NCI-H2196 treated with DMSO at 0.1 percent for 48 hours (cell line): Measurements from ENCODE around the gene IL11RA.
A peak's percentile ranks its signal among the peaks of the same experiment; 100 is the strongest.

Experiments used
- DNase-seq: peaks from one replicate; lab custom pipeline; 2025; ENCODE audit not compliant: unreplicated experiment; lab: John Stamatoyannopoulos, UW

Gene IL11RA

DNA sequence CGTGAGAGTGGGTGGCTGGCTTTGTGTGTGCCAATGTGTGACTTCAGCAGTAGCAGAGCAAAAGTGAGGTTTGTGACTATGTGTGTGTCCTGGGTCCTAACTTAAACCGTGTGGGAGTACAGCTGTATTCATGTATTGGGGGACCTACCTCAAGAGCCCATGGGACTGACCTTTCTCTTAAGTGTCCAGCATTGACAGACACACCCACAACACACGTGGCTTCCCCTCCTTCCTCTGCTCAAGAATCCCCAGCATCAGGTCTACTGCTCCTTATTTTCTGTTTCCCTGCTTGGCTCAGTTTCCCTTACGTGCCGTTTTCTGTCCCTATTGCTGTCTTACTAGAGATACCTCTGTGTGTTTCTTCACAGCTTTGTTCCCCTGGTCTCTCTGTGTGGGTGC, 616 bp downstream of the IL11RA start:
- no peak for DNase-seq

DNA sequence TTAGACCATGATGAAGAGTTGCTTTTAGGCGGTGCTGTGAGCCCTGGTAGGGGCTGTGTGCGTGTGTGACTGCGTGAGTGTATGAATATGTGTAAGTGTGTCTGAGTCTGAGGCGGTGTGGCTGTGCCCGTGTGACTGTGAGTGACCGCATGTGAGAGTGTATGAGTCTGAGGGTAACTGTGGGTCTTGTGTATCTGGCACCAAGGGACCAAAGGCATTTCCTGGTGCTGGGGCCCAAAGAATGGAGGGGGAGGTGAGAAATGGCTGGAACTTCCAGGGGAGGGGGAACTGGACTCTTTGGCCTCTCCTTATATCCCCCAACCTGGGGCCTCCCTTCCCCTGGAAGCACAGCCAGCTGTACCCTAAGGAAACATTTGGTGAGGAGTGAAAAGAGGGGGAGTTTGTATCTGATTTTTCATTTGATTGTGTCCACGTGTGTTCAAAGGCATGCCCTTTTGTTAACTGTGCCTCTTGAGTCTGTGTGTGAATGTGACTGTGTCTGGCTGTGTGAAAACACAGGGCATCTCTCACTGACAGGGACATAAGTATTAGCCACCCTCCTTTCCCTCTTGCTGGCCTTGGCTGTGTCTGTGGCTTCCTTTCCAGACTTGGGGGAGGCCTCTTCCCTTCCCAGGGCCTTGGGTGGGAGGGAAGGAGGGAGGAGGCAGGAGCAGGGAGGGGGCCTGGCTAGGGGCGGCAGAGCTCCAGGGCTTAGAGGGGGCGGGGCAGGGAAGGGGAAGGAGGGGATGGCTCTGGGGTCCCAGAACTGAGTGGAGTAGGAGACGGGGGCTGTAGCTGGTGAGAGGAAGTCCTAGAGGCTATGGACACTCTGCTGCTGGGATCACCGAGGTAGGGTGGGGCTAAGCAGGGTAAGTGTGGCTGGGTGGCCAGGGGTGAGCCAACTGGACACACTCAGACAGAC, 1.4 kb downstream of the IL11RA start:
- DNase-seq = no peak

DNA sequence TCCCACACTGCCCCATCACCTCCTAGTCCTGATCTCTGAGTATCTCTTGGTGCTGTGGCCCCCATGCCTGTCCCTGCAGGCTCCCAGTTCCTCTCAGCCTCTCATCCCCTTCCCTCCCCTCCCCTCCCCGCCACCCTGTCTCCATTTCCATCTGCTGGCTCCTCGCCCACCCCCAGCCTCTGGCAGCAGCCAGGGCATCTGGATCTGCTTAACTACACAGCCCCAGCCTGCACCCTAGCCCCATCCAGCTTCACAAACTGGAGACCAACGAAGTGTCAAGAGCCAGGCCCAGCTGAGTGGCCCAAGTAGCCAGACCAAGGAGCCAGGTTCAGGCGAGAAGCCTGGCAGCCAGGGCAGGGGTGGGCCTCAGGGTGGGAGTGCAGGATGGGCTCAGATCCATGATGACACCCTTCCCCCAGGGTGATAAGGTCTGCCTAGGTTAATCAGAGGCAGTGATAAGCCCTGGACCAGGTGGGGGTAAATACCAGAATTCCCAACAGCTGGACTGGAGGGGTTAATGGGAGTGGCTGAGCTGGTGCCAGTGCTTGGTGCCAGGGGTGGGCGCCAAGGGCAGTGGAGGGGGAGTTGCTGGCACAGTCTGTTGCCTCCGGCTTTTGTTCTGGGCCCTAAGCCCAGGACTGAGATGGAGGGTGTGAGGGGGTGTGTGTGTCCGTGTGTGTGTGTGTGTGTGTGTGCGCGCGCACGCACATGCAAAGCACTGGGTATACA, 2.5 kb downstream of the IL11RA start:
- peak; percentile 35 for DNase-seq

DNA sequence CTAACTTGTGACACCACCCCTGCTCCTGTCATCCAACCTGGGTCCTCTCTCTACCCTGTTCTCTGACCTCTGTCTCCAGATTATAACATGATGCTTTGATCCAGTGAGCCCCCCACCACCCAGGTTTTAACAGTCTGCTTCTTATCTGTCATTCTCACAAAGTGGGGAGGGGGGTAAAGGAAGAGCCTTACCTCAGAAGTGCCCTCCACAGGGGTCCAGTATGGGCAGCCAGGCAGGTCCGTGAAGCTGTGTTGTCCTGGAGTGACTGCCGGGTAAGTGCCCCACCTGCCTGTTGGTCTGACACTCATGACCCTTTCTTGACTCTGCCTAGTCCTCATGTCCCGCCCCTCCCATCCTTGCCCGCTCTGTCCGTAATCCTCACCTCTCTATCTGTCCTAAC, 3.4 kb downstream of the IL11RA start:
- DNase-seq = no peak

DNA sequence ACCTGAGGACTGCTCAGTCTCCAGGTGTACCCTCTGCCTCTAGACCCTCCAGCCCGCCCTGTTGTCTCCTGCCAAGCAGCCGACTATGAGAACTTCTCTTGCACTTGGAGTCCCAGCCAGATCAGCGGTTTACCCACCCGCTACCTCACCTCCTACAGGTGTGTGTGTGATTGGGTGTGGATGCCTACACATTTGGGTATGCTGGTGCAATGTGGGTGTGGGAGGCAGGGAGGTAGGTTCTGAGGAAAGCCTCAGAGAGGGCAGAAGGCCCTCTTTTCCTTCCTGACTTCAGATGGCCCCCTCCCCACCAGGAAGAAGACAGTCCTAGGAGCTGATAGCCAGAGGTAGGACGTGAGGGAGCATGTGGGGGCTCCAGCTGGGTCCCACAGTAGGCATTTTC, 5.0 kb downstream of the IL11RA start:
- DNase-seq = no peak

DNA sequence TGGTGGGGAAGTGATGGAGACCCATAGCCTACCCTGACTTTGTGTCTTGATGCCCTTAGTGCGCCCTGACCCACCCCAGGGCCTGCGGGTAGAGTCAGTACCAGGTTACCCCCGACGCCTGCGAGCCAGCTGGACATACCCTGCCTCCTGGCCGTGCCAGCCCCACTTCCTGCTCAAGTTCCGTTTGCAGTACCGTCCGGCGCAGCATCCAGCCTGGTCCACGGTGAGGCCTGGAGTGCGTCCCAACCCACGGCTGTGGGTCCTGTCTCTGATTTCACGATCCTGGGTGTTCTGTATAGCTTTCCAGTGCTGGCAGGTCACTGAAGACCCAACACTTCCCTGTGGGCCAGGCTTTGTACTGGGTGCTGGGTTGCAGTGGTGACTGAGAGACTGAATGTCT, 6.5 kb downstream of the IL11RA start:
- DNase-seq = no peak

DNA sequence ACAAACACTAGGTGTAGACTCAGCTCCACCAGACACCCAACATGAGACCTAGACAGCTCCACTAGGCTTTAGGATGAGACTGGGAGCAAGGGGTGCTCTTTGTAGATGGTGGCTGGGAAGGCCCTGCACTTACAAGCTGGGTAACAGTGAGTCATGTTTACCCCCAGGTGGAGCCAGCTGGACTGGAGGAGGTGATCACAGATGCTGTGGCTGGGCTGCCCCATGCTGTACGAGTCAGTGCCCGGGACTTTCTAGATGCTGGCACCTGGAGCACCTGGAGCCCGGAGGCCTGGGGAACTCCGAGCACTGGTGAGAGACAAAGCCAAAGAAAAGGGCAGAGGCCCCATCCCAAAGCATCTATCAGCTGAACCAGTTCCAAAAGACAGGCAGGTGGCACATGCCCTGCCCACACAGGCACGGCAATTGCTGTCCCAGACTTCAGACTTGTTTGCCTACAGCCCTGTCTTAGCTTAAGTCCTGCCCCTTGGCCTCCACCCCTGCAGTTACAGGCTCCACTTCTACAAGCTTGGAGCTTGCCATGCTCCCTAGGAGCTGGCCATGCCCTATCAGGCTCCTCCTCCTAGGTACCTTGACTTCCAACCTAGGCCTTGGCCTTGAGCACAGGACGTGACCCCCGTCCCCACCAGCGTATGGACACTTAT, 7.7 kb downstream of the IL11RA start:
- peak; percentile 81 for DNase-seq

DNA sequence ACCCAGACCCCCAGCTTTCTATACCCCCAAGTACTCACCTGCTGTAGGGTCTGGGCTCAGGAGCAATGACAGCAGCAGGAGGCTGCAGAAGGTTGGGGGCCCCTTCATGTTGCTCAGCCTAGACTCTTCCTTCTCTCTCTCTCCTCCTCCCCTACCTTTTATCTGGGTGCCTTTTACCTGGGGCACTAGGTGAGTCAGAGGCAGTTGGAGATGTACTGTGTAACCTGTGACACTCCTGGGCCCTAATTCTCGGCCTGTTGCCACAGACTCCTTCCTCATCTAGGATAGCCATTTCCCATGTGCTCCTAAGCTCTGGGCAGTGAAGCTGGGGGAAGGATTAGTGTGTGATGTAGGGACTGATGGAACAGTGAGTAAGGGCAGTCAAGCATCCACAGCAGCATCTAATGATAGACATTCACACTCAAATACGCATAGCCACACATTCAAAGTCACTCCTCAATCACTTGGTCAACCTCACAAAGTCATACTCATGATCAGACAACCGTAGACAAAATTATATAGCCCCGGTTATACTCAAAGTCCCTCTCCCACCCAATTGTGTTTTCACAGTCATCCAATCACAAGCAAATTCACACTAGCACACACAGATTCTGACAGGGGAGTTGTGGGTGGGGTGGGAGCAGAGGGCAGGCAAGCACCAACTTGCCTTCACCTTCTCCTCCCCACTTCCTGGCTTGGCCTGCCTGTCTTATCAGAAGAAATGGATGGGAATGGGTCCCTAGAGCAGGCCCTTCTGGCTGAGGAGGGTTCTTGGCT, 10.7 kb downstream of the IL11RA start, which contains the start of gene CCL27:
CCL27 (minus strand) TSS at position 132 of the 777 bp plus-strand sequence; CDS start at position 108, 24 bp downstream.
- no peak for DNase-seq

DNA sequence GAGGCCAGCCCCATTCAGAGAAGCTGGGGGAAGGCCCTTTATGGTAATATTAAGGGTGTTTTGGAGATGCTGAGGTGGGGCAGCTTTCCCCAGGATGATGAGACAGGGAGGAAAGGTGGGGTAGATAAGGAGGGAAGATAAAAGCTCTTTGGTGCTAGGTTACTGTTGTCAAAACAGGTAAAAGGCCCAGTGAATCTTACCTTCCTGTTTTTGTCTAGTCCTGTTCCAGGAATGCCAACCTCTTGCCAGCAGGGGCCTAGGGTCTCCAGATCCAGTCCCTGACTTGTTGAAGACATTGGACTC, 11.3 kb downstream of the IL11RA start:
- no peak for DNase-seq

DNA sequence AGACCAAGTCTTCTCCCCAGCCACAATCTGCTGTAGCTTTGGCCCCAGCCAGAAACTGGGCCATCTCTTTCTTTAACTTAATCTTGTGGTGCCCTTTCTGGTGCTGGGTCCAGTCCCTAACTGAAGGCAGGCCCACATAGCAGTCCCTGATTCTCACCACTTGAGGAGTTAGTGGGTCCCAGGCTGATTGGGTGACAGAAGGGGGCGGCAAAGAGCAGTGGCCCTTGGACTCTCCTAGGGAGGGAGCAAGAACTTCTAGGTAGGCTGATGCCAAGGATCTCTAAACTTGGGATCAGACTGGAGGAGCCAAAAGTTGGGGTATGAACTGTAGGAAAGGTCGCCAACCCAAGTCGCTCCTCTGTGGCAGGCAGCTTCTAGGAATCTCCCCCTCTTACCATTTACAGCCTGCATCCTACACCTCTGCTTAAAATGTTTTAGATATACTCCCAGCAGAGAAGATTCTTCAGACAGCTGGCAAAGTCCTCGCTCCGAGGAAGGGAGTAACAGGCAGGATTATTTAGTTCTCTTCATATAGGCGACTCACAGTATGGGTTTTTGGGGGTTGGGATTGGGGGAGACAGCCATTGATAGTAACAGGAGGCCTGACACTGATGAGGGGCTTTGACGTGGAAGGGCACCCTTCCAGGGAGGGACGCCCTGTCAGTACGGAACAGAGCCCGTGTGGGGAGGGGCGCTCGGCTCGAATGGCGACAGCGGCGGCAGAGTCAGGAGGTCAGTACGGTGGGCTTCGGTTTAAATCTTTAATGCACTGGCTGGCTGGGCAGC, 12.5 kb downstream of the IL11RA start:
- no peak for DNase-seq

DNA sequence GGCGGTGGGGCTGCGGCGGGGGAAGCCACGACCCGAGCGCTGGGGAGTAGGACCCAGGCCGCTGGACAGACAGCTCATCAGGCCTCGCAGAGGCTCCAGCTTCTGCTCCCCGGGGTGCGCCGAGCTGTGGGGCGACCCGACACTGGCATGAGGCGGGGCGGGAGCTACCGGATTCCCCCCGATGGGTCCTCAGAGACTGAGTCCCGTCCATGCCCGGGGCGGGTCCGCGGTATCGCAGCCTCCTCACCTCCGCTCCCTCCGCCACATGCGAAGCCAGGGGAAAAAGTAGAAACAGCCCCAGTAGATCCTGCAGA, 13.0 kb downstream of the IL11RA start:
- no peak for DNase-seq

DNA sequence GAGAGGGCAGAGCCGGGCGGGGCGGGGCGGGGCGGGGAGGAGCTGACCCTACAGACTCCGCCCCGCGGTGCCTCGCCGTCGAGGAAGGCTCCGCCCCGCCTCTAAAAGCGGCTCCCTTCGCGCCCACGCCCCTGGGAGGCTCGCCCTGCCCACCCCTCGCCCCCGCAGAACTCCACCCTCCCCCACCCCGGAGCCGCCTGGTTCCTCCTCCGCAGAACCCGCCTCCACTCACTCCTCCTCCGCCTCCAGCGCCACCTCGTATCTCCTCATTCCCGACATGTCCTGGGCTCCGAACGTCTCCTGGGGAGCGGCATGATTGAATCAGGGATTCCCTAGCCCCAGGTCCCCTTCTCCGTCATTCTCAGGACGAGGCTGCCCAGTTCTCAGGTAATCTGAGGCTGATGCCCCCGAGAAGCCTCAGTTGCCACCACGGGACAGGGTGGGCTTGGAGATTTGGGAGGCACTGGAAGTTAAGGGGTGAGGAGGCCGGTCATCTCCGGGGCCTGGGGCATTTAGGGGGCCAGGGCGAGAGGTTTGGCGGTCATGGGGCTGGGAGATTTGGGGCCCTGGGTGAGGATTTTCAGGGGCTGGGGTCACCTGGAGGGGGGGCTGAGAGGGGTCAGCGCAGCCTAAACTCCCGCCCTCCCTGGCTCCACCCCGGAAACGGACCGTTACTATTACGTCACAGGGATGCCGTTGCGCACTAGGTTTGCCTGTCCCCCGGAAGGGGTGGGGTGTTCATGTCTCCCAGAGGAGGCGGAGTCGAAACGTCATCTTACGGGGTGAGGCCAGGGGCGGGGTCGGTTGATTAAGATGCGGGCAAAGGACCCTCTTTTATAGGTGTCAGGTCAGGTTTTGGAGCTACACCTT, 13.6 kb downstream of the IL11RA start:
- DNase-seq = peak; percentile 87

DNA sequence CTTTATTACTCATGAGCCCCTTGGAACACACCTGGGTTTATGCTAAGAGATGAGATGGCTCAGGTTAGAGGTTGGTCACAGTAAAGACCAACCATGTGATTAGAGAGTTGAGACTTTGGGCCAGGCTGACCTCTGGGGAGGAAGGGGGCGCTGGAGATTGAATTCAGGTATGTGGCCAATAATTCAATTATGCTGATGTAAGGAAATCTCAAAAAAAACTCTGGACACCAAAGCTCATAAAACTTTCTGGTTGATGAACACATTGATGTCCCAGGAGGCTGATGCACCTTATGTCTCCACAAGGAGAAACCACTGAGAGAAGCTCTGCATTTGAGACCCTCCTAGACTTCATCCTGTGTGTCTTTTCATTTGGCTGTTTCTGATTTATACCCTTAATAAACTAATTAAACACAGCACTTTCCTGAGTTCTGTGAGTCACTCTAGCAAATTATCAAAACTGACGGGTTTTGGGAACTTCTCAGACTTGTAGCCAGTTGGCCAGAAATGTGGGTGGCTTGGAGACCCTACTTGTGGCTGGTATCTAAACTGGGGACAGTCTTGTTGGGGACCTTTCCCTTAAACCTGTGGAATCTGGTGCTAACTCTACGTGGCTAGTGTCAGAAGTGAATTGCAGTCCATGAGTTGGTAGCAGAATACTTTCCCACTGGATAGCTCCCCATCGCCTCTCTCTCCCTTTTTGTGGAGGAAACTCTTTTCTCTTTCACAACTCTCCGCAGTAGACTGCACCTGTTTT, 18.0 kb downstream of the IL11RA start:
- no peak for DNase-seq

DNA sequence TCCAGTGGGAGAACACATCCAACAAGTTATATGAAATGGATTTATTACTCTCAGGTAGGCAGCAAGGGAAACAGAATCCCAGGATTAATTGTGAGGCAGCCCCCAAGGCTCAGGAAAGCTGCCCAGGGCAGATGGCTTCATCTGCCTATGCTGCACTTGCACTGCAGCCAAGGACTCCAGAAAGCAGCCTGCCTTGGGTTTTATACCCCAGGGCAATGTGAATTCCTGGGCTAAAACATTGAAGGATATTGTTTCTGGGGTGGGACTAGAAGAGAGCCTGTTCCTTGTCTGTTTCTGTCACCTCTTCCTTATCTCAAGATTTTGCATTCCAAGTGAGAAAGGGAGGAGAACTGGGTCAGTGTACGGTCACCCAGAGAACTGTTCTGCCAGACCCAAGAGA, 19.3 kb downstream of the IL11RA start:
- no peak for DNase-seq

DNA sequence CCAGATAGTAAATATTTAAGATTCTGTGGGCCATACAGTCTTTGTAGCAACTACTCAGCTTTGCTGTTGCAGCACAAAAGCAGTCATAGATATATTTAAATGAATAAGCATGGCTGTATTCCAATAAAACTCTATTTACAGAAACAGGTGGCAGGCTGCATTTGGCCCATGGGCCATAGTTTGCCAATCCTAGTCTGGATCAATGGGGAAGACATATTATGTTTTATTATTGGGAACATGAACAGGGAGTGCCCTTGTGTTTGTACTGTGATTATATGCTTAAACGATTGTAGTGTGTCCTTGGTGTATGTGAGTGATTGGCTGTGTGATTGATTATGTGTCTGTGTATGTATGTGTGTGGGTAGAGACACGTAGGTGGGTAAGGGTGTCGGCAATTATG, 22.5 kb downstream of the IL11RA start:
- DNase-seq = no peak

DNA sequence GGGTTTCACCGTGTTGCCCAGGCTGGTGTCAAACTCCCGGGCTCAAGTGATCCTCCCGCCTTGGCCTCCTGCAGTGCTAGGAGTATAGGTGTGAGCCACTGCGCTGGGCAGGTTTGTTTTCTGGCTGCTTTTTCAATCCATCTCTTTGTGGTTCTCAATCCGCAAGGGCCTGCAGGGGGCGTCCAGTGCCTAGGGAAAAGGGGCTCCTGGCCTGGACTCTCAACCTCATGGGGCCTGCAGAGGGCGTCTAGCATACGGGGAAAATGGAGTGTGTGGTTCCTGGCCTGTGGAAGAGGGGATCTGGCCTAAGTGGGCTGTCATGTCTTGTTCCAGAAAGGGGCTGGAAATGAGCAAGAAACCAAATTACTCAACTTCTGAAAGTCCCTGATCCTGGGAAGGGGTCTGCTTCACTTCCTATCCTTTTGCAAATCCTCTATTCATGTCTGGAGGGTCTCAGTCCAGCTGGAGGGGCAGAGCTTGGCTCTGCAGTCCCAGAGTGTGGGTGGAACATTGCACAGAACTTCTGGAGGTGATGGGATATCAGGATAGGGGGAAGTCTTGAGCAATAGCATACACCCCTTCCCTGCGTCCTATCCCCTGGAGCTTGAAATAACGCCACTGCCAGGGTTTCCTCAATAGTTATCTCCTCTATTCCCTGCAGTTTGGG, 23.2 kb downstream of the IL11RA start:
- peak; percentile 45 for DNase-seq

DNA sequence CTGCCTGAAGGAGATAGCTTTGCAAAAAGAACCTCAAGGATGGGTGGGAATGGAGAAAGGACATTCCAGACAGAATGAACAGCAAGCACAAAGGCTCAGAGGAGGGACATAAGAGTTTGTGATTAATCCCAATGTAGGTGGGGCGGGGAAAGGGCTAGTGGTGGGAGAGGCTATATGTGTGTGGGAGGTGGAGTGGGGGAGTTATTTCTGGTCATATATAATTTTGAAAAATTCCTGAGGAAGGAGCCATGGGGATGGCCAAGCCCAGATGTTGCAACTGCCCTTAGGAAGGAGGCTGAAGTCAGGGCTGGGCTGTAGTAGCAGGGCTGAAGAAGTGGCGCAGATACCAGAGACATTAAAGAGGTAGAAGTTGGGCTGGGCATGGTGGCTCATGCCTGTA, 23.9 kb downstream of the IL11RA start:
- no peak for DNase-seq

DNA sequence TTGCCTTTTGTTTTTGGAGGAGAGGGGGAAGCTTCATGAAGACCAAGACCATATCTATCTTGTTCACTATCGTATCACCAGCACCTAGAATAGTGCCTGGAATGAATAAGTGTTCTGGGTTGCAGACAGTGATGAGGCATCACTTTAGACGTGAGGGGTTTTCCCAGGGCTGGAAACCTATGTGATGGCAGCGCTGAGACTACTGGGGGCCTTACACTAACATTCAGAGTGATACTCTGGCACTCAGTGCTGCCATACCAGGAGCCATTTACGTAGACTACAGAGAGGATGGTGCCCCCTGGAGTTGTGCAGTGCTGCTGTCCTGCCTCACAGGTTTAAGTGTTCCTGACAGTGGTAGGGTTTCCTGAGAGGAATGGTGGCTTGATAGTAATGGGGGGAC, 32.2 kb downstream of the IL11RA start:
- DNase-seq = no peak
